ENCODE data around the gene MTMR11.
"Not testable (repeated sequence)": the region's sequence is repeated elsewhere in the genome, so short reads cannot be mapped to it uniquely, and the experiment has no call there.

MTMR11 gene, protein sequence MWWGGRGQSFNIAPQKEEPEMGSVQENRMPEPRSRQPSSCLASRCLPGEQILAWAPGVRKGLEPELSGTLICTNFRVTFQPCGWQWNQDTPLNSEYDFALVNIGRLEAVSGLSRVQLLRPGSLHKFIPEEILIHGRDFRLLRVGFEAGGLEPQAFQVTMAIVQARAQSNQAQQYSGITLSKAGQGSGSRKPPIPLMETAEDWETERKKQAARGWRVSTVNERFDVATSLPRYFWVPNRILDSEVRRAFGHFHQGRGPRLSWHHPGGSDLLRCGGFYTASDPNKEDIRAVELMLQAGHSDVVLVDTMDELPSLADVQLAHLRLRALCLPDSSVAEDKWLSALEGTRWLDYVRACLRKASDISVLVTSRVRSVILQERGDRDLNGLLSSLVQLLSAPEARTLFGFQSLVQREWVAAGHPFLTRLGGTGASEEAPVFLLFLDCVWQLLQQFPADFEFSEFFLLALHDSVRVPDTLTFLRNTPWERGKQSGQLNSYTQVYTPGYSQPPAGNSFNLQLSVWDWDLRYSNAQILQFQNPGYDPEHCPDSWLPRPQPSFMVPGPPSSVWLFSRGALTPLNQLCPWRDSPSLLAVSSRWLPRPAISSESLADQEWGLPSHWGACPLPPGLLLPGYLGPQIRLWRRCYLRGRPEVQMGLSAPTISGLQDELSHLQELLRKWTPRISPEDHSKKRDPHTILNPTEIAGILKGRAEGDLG

DNA sequence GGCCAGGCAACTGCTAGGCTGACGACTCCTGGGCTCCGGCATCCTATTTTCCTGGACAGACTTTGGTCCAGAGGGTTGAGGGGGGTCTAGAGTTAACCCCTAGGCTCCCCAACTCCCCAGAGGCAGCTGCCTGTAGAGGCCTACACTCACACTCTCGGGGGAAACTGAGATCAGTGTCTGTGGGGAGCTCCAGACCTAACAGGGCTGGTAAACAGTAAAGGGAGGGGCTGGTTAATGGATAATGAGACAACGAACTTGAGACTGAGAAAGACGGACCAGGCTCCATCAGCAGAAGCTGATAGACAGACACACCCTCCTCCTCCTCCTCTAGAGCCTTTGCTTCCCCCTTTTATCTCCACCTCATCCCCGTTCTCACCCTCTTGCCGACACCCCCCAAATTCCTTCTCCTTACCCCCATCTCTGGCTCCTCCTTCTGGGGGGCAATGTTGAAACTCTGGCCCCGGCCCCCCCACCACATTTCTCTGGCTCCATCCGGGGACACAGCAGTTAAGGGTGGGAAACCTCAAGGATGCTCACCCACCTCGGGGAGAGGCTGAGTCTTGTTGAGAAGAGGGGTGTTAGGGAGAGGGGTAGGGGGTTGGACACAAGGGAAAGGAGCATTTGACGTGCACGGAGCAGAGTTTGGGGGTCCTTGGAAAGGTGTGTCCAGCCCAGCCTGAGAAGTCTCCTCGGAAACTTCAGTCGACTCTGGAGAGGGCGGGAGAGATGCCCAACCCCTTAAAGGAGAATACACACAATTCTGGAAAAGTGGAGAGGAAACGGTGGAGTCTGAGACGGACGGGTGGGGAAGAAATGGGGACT, at the start of gene MTMR11:
MTMR11 (minus strand) TSS at position 710 of the 822 bp plus-strand sequence; CDS start at position 478, 232 bp downstream.
- DNase-seq (ENCODE audit: low spot score), result no peak

DNA sequence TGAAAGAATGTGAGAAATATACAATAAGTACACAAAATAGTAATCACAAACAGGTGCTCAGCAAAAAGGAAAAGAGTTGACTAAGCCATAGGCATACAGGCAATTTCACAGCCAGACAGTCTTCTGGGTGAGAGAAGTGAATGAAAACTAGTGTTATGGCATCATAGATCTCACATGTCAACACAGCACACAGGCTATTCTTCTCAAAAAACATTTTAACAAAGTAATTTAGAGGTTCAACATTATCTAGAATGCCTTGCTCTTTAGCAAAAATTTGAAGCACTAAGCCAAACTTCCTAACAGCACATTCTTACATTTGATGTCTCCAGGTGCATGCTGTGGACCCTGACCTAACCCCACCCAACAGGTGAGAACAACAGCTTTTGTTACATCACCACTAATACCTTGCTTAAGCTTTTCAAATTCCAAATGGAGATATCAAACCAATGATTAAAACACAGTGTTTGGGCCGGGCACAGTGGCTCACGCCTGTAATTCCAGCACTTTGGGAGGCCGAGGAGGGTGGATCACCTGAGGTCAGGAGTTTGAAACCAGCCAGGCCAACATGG, 43.4 kb upstream of the MTMR11 start:
- no peak for DNase-seq (ENCODE audit: low spot score)

DNA sequence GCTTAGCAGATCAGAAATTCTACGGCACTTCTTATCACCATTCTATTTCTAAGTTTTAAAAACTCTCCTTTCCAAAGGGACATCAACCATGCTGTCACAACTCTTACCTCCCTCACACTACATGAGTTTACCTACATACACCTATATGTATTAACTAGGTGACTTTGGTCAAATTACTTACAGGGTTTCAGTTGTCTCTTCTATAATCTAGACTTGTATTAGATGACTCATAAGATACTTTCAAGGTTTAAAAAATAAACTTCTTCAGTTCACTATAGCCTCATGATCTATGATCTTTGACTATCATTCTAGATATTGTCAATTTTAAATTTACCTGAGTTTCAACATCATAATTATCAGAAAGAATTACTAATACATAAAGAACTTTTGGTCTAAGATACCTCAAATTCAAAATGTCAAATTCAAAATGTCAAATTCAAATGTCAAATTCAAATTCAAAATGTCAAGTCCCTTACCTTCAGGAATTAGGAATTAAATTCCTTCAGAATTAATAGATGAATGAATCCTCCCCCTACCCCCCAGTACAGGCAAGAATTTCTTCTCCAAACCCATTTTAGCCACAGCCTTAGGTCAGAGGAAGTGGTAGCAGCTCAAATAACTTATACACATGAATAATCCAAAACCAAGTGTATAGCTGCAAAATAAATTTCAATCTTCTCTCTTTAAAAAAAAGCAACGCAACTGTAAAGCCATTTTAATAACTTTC, 42.7 kb upstream of the MTMR11 start:
- DNase-seq (ENCODE audit: low spot score), result no peak

DNA sequence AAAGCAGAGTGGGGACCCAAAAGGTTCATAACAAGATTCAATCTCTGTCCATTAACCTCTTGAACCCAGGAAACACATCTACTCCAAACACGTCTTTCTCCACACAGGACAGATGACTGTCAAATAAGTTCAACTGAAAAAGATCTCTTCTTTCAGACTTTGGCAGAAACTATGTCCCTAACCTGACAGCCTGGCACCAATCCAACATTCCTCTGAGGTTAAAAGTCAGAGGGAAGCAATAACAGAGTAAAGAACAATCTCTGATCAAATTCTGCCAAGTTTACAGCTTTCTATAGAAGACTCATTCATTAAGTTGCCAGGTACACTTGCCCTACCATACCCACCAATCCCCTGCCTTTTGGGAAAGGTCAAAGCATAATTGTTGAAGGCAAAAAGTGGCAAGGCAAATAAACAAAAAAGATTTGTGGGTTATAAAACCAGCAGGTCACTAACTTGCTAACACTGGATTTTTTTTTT, 41.9 kb upstream of the MTMR11 start:
- no peak for DNase-seq (ENCODE audit: low spot score)

DNA sequence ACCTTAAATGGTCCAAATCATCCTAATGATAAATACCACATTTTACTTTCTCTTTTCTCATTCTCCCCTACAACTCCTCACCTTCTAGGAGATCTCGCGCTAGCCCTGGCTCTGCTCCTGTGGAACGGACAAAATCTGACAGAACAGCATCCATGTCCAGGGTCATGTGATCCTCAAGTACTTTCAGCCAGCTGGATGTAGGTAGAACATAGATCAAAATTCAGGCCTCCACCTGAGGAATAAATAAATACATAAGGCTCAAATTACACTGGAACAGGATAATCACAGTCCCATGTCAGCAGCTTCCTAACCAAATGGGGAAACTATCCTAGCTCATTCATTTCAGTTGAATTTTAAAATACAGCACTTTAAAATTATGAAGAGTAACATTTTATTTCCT, 40.7 kb upstream of the MTMR11 start:
- no peak for DNase-seq (ENCODE audit: low spot score)

DNA sequence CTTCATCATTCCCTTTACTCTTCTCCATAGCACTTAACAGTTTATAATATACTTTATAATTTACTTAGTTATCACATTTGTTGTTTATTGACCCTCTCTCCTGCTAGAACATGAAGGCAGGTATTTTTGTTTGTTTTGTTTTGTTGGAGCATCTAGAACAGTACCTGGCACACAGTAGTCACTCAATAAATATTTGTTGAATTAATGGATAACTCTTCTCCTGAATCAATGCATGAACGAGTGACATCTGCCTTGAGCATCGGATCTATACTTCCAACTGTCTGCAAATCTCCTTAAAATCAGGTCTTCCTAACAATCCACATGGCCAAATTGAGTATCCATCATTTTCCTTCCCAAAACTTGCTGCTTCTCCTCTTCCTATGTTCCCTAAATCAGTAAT, 35.9 kb upstream of the MTMR11 start:
- no peak for DNase-seq (ENCODE audit: low spot score)

DNA sequence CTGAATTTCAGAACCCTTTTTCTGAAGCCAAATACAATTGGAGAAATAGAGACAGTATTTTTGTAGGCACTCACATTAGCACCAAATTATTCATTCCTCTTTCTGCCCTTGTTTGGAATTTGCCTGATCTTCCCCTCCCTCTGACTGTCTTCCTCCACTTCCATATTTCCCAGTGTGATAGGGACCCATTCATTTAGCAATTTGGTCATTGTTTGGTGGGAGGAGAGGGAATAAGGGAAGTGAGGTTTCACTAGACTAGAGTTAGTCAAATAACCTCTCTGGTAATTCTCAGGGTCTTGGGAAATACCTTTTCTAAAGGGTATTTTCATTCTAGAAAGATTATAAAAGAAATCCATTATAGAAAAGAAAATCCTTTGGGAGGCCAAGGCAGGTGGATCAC, 31.0 kb upstream of the MTMR11 start:
- no peak for DNase-seq (ENCODE audit: low spot score)

DNA sequence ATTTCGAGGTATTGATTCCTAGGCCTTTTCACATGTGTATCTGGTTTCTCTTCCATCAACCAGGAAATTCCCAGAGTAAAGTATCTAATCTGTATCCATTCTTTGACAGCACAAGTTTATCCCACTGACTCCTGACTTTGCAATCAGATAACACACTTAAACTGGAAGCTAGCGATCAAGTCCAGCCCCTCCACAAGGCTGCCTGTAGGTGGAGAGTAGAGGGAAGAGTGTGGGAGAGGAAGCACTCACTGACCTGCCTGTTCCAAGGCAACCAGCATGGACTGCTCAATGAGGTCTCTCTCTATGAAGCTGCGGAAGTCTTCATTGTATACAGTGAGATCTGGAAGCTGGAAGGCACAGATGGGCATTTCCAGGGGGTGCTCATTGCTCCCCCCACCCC, 30.4 kb upstream of the MTMR11 start:
- no peak for DNase-seq (ENCODE audit: low spot score)

DNA sequence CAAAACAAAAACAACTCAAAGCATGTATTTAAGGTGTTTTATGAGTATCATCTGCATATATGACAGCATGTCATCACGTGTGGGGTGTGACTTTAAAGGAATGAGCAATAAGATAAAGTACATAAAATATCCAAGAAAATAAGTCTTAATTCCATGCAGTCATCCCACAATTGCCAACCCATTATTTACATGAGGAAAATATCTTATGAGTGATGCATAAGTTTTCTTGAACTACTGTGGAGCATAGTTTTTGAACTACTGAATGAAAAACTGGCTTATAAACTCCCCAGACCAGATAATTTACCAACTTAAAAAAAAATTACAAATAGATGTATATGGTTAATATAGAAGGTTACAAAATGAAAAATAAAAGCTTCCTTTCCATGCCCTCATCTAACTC, 29.7 kb upstream of the MTMR11 start:
- DNase-seq (ENCODE audit: low spot score), result no peak

DNA sequence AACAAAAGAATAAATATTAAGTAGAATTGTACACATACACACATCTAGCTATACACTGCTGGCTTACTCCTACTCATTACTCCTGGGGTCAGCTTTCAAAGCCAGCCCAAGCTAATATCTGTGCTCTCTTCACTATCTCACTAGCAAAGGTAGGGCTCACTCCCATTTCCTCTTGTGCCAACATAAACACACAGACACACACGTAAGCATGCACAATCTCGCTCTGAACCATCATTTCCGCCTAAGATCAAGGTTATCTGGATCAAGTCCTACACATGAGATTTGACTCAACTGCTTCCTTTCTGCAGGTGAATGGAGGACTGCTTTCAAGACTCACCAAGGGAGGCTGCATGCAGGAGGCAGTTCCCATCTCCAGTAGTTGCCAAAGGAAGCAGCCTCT, 28.8 kb upstream of the MTMR11 start:
- DNase-seq (ENCODE audit: low spot score), result no peak

DNA sequence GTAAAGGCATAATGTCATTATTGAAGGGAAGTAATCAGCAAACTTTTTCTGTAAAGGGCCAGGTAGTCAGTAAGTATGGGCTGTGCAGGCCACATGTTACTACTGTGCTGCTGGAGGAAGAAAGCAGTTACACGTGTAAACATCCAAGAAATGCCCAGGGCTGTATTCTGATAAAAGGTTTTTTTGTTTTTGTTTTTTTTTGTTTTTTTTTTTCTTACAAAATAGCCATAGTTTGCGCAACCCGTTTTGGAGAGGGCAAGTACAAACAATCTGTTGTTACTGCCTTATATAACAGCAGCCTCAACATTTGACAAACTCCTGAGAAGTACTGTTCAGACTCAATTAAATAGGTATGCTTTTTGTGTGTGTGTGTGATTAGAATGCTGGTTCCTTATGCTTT, 26.7 kb upstream of the MTMR11 start:
- DNase-seq (ENCODE audit: low spot score), result no peak

DNA sequence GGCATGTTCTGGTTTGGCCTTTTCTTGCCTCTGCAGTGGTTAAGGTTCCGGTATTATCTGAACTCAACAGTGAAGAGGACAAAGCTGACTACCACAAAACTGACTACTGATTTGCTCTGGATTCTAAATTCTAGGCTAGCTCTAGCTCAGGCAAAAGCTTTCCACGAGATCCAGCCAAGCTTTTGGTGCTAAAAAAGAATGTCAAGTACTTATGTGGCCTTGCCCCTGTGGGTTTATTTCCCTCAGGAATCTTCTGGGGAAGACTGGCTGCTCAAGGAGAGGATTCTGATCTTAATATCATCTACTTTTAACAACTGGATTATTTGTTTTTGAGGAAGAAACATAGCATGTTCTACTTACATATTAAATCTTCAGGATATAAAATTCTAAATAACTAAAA, 26.1 kb upstream of the MTMR11 start:
- DNase-seq (ENCODE audit: low spot score), result no peak

DNA sequence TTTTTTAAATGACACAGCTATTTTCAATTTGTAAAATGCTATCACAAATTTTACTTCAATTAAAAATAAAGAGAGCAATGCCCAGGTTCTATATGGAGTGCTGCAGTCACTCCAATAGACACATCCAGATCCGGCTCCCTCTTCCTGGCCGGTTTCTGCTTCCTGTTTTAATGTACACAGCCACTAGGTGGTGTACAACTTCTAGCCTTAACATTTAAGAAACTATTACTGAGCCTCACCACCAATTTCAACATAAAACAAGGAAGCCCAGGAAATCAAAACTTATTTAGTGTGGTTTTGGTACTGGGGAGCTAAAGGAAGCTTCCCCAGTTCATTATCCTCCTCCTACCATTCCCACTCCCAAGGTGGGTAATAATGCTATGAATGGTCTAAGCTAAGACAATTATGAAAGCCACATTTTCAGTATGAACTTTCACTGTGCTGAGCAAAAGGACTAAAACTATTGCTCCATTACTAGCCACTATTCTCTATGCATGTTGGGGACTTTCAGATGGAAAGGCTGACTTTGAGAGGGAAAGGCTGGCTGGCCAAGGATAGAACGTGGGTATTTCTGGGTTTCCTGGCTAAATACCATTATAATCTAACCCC, 25.5 kb upstream of the MTMR11 start:
- peak; percentile 79 for DNase-seq (ENCODE audit: low spot score)

DNA sequence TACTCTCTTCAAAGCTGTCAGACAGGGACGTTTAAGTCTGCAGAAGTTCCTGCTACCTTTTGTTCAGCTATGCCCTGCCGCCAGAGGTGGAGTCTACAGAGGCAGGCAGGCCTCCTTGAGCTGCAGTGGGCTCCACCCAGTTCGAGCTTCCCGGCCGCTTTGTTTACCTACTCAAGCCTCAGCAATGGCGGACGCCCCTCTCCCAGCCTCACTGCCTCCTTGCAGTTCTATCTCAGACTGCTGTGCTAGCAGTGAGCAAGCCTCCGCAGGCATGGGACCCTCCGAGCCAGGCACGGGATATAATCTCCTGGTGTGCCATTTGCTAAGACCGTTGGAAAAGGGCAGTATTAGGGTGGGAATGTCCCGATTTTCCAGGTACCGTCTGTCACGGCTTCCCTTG, 20.9 kb upstream of the MTMR11 start:
- DNase-seq (ENCODE audit: low spot score), result not testable (repeated sequence)

DNA sequence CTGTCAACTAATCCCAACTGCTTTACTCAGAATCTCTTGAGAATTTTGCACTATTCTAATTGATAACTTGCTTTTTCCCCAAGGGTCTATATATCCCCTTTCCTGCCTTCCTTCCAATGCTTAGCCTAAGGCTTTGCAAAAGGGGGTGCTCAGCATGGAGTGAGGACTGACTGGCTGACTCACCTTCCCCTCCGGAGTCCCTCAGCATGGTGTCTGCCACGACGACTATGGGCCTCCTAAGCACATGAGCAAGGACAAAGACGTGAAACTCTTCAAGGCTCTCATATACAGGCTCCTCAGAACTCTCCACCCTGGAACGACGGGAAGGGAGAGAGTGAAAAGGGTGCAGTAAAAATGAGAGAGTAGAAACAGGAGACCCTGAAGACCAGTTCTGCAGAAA, 13.2 kb upstream of the MTMR11 start:
- DNase-seq (ENCODE audit: low spot score), result no peak

DNA sequence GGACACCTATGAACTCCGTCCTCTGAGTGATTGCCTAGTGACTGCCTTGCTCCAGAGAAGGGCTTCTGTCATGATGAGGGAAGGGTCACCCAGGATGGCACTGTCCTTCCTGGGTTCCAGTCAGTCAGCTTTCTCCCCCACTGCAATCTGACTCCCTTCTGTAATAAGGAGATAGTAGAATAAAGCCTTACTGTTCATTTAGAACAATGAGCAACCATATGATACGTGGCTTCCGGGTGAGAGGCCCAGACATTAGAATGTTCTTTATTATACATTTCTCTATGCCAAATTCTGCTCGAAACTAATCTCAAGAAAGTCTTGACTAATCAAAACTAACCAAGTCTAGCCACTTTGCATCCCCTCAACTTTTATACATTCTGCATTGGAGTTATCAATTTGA, 8.5 kb upstream of the MTMR11 start:
- no peak for DNase-seq (ENCODE audit: low spot score)

DNA sequence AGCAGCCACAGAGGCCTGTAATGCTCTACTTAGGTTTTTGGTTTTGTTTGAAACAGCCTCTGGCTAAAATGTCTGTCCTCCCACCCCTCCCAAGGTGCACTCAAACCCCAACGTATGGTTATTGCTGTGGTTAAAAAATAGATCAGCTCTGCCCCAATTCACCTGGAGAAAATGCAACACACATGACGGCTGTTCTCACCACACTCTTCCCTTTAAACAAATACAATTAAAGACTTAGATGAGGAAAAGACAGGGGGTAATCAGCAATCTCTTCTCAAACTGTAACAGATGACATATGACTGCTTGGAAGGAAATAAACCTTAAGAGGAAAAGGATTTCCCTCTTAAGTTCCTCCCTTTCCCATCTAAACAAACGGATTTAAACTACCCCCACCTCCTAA, 6.2 kb upstream of the MTMR11 start:
- no peak for DNase-seq (ENCODE audit: low spot score)

DNA sequence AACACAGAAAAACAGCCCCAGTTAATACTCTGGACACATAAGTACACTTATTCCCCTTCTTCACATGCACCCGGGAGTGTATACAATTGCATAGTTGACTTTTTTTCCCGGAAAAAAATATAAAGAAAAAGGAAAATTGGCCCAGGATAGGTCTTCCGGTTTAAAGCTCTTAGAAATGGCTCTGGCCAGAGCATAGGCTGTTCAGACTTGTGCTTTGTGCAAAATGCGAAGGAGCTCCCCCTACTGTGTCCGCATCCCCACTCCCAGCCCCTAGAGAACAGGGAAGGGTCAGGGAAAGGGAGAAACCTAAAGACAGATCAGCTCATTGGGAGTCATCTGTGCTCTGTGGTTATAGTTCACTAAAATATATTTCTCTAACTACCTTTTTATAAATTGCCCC, 5.5 kb upstream of the MTMR11 start:
- no peak for DNase-seq (ENCODE audit: low spot score)

DNA sequence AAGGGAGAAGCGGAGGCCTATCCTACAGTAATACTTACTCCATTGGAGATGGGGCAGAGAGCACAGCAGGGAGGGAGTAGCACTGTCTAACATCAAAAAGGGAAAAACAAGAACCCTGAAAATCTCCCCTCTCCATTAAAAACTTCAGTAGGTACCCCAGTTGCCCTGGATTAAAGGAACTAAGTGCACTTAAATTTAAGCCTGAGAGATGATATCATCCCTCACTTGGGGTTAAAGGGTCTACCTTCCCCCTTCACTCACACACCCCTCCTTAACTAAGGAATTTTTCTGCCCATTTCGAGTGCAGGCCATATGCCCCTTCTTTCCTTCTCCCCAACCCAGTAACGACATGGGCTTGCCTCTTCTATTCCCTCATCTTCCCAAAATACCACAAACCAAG, 3.7 kb upstream of the MTMR11 start:
- DNase-seq (ENCODE audit: low spot score), result no peak

DNA sequence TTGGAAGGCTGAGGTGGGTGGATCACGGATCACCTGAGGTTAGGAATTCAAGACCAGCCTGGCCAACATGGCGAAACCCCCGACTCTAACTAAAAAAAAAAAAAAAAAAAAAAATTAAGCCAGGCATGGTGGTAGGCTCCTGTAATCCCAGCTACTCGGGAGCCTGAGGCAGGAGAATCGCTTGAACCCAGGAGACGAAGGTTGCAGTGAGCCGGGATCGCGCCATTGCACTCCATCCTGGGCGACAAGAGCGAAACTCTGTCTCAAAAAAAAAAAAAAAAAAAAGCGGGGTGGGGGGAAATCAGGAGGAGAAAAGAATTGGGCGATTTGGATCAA, 2.0 kb upstream of the MTMR11 start:
- not testable (repeated sequence) for DNase-seq (ENCODE audit: low spot score)

DNA sequence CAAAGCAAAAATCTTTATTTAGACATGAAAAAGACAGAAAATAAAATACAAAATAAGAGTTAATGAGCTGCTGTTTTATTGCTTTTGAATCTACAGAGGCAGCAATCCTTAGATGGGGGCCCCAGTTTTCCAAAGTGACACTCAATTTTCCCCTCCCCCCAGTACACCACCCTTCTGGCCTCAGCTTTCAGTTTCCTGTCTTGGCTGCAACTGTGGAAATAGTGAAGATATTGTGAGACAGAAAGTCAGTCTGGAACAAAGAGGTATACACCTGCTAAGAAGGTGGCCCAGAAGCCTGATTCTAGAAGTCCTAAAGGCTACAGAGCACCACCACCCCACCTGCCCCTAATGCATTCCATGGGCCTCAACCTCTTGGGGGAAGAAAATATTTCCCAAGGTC, 1.1 kb upstream of the MTMR11 start:
- no peak for DNase-seq (ENCODE audit: low spot score)
